HG03439 (cell line): Measurements from ENCODE around the gene VSTM1.
"Not testable (repeated sequence)": the region's sequence is repeated elsewhere in the genome, so short reads cannot be mapped to it uniquely, and the experiment has no call there.

Experiments
- ATAC-seq: cut with Tn5 transposase; IDR thresholded peaks from one replicate; pipeline ENCODE4 v1.9.1; 2021; ENCODE audit warnings: mild to moderate bottlenecking, moderate library complexity; ENCODE audit not compliant: unreplicated experiment

VSTM1 gene

DNA sequence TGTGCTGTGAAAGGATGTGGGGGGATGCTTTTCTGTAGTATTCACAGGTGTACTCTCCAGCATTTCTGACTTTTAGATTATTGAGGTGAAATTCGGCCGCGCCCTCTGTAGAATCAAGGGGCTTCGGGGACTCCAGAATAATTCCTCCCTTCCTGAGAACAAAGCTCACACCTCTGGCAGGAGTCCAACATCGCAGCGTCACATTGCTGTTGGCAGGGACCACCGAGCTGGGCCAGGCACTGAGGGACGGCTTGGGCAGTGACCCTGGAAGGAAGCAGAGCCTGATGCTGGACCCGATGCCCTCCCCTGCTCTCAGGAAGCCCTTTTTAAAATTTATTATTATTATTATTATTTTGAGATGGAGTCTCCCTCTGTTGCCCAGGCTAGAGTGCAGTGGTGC lies 11.2 kb upstream of the VSTM1 start:
- ATAC-seq, result no peak

DNA sequence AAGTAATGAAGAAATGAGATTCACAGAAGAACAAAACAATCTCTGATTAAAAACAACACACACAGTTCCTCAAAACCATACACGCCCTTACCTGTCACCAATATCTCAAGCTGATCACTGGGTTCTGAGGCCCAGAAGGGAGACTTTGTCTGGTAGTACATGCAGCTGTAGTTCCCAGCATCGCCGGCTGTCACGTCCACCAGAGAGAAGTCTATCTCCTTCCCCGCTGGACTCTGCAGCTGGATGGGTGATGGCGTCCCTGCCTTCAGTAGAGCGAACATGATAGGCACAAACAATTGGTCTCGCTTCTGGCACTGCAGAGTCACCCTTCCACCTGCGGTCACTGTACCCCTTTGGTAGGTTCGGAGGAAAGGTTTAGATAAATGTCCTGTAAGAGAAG lies 10.1 kb upstream of the VSTM1 start:
- ATAC-seq, result no peak

DNA sequence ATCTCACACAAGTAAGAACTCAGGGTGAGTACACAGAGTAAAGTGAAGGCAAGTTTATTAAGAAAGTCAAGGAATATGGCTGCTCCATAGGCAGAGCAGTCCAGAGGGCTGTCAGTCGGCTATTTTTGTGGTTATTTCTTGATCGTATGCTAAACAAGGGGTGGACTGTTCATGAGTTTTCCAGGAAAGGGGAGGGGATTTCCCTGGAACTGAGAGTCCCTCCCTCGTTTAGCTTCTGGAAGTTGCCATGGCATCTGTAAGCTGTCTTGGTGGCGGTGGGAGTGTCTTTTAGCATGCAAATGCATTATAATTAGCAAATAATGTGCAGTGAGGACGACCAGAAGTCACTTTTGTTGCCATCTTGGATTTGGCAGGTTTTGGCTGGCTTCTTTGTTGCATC lies 5.8 kb upstream of the VSTM1 start:
- ATAC-seq, result no peak

DNA sequence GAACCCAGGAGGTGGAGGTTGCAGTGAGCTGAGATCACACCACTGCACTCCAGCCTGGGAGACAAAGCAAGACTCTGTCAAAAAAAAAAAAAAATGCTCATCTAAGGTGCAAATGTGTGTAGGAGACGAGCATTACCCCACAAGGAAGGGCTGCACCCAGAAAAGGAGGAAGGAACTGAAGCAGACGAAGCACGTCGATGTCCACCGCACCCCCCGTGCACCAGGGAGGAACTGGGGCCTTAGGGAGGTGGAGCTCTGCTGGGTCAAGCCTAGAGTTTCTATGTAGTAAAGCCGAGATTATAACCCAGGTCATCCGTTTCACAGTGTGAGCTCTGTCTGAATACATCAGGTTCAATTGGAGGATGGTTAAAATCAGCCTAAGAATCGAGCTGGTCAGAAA lies 1.1 kb downstream of the VSTM1 start:
- ATAC-seq, result no peak

DNA sequence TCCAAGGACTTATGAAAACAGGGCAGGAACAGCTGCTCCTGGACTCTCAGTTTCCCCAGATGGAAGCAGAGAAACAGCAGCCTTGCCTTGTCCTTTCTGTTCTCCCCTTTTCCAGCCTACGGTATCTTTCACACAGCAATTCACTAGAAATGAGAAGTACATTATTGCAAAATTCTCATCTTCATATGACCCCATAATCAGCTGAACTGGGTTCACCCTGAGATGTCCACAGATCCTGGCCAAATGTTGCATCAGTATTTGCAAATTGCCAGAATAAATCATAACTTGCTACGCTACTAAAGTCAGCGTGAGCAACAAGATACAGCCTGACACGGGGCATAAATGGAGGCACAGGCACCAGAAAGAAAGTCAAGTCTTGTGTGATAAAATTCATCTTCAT lies 16.1 kb downstream of the VSTM1 start:
- no peak for ATAC-seq

DNA sequence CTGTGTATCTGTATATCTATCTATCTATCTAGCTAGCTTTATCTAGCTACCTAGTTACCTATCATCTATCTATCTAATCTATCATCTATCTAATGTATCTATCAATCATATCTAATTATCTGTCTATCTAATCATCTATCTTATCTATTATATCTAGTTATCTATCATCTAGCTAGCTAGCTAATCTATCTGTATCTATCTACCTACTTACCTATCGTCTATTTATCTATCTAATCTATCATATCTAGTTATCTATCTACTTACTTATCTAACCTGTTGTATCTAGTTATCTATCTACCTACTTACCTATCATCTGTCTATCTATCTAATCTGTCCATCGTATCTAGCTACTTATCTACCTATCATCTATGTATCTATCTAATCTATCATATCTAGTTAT lies 17.9 kb downstream of the VSTM1 start:
- no peak for ATAC-seq

DNA sequence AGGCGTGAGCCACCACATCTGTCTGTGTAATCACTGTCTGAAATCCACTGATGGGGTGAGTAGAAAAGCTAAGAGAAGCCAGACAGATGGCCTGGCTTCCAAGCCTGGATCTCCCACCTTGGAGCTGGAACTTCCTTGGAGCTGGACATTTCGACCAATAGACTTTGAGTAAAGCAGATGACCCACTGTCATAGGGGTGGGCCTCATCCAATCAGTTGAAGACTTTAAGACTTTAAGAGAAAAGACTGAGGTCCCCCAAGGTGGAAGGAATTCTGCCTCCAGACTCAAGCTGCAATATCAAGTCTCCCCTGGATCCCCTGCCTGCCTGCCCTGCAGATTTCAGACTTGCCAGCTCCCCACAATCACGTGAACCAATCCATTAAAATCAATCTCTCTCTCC lies 20.7 kb downstream of the VSTM1 start:
- no peak for ATAC-seq

DNA sequence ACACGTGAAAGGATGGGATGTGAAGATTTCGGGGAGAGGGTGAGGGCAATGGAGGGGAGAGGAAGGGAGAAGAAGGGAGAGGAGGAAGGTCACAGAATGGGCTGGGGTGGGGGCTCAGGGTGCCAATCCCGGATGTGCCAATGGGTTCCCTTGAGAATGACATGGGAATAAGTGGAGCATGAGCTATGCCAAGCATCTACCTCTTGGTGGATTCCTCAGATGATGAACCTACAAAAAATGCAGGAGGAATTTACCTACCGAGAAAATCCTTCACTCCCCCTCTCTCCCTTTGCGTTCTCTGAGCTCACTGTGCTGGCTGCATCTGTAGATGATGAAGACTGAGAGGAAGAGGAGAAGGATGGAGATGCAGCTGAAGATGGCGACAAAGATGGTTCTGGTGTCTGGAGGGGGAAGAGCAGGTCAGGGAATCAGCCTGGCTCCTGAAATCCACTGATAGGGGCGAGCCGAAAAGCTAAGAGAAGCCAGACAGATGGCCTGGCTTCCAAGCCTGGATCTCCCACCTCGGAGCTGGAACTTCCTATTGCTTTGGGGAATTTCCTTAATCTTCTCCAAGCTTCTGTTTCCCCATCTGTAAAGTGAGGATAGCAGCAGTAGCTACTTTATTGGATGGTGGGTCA lies 21.6 kb downstream of the VSTM1 start:
- ATAC-seq, result no peak

DNA sequence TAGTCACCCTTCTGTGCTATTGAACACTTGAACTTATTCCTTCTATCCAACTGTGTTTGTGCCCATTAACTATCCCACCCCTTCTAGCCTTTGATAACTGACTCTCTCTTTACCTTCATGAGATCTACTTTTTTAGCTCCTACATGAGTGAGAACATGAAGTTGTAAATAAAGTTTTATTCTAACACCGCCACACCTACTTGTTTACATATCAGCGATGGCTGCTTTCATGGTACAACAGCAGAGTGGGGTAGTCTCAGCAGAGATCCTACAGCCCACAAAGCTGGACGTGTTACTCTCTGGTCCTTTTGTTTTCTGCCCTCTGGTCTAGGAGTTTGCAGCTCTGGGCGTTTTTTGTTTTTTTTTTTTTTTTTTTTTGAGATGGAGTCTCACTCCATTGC lies 23.7 kb downstream of the VSTM1 start:
- no peak for ATAC-seq

DNA sequence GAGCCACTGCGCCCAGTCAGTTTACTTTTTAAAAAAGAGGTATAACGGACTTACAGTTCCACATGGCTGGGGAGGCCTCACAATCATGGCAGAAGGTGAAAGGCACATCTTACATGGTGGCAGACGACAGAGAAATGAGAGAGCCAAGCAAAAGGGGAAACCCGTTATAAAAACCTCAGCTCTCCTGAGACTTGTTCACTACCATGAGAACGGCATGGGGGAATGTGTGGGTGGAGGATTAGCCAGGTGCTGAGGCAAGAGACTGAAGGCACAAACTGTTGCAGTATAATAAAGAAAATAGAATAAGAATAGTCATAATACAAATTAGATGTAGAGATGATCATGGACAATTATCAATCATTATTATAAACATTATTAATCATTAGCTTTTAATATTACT lies 27.2 kb downstream of the VSTM1 start:
- ATAC-seq, result not testable (repeated sequence)

DNA sequence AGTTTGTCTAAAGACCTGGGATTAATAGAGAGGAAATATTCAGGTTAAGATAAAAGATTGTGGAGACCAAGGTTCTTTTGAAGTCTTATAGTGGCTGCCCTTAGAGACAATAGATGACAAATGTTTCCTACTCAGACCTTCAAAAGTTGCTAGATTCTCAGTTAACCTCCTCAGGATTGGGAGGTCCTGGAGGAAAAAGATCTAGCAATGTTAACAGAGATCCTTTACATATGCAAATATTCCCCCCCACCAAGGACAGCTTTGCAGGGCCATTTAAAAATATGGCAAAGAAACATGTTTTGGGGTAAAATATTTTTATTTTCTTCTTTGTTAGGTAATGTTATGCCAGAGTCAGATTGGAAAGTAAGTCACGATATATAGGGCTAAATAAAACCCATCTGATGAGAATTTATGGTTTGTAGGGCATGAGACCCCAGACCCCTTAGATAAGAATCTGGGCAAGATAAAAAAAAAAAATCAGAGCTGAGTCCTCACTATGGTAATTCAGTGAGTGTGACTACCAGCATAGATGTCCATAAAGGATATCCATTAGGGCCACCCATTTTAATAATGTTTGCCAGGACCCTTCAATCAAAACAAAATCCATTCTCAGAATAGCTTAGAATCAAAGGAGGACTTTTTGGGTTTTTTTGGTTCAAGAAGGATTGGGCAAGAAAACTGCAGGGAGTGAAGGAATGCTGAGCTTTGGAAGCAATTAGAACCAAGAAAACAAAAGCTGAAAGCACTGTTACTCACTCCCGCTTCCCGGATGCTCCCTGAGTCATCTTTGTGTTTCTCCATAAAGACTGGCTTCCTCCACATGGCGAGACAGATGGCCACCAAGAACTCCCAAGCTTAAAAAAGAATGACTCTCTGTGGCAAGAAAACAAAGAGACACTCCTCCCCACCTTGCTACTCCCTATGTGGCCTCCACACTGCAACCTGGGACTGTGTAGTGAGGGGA lies 28.2 kb downstream of the VSTM1 start:
- ATAC-seq, result no peak

DNA sequence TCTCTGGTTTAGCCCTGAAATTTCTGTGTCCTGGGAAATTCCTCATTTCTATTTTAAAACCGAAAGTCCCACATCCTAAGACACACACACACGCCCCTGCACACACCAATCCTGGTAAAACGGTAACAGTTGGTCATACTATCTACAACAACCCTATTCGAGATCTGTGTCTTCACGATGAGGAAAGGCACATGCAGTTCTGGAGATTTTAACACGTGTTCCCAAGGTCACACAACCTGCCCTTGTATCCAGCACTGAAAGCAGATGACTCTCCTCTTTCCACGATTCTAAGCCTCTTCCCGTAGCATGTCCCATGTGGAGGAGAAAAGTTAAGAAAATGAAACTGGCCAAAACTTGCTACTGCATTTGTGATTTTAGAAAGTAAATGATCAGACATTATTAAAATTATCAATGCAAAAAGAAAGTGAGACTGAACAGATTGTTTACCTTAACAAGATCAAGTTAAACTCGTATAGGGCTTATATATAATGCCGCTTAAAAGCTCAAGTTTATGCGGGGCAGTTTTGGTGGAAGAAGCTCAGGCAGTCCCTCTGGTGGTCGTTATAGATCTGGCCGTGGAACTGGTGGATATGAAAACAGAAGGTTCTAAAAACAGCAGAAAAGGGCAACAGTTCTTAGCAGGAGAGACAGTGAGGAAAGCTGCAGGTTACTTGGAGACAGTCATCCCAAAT lies 32.7 kb downstream of the VSTM1 start:
- no peak for ATAC-seq

DNA sequence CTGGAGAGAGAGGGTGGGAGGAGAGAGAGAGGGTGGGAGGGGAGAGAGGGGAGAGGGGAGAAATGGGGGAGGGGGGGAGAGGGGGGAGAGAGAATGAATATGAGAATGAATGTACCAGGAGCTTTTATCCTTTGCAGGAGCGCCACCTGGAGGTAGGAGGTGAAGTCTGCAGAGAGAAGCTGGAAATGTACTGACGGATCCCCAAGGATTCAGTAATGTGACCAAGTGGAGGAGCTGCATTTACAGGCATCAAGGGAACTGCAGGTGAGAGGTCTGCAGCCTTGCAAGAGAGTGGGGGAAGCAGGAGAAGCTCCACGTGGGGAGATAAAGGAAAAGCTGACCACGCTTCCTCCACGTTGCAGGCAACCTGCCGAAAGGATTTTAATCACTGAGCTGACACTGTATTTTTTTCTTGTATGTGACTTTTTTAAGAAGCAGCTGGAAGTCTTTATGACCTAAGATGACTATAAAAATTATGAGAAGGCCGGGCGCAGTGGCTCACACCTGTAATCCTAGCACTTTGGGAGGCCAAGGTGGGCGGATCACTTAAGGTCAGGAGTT lies 33.7 kb downstream of the VSTM1 start:
- ATAC-seq, result no peak

DNA sequence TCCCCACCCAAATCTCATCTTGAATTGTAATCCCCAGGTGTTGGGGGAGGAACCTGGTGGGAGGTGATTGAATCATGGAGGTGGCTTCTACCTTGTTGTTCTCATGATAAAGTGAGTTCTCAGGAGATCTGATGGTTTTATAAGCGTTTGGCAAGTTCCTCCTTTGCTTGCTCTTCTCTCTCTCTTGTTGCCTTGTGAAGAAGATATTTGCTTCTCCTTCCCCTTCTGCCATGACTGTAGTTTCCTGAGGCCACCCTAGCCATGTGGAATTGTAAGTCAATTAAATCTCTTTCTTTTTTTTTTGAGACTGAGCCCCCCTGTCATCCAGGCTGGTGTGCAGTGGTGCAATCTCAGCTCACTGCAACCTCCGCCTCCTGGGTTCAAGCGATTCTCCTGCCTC lies 34.4 kb downstream of the VSTM1 start:
- no peak for ATAC-seq

DNA sequence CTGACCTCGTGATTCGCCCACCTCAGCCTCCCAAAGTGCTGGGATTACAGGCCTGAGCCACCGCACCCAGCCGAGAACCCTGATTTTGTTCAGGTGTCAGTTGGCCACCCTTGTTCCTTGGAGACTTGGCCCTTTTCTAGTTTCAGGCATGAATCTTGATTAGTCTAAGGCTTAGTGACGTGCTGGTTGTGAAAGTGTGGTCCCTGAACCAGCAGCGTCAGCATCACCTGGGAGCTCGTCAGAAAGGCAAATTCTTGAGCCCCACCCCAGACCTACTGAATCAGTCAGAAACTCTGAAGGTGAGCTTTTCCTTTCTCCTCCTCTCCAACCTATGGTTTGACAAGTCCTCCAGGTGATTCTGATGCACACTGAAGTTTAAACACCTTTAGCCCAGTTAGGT lies 37.0 kb downstream of the VSTM1 start:
- no peak for ATAC-seq

DNA sequence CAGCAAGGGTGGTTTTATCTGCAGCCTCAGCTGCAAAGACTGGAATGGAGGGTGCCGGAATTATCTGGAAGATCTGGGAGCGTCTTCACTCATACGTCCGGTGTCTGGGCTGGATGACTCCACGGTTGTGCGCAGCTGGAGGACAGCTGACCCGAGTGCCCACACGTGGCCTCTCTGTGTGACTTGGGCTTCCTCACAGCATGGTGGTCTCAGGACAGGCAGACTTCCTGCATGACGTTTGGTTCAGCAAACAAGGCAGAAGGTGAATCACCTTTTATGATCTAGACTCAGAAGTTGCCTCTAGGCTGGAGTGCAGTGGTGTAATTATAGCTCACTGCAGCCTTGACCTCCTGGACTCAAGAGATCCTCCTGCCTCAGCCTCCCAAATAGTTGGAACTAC lies 39.0 kb downstream of the VSTM1 start:
- ATAC-seq, result no peak

DNA sequence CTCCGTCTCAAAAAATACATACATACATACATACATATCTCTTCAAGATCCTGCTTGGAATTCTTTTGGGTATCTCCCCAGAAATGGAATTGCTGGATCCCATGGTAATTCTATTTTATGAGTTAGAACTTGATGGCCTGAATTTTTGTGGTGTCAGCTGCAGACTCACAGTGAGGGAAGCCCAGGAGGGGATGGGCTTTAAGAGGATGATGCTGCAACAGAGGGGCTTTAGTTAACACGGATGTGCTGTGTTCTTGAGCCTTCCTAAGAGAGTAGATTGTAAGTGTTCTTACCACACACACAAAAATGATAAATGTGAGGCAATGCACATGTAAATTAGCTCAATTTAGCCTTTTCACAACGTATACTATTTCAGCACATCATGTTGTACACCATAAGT lies 40.5 kb downstream of the VSTM1 start:
- no peak for ATAC-seq

DNA sequence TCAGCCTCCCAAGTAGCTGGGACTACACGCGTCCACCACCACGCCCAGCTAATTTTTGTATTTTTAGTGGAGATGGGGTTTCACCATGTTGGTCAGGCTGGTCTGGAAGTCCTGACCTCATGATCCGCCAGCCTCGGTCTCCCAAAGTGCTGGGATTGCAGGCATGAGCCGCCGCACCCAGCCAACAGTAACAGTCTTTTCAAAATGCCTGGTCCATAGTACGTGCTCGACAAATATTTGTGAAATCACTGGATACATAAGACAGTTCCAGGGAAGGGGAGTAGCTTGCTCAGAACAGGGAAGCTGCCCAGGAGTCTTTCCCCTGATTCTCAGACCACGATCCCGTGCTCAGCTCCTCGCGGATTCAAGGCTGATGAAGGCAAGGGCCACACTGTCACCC lies 41.8 kb downstream of the VSTM1 start:
- no peak for ATAC-seq

DNA sequence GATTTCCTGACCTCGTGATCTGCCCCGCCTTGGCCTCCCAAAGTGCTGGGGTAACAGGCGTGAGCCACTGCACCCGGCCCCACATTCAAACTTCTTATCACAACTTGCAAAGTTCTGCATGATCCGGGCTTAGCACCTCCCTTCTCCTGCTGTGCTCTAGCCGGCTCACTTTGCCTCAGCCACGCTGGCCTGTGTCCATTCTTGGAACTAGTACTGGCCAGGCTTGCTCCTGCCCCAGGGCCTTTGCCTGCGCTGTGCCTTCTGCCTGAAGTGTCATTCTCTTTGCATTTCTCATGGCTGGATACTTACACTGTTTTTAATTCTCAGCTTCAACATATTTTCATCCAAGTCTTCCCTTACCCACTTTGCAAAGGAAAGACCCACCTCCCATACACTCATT lies 42.3 kb downstream of the VSTM1 start:
- no peak for ATAC-seq

DNA sequence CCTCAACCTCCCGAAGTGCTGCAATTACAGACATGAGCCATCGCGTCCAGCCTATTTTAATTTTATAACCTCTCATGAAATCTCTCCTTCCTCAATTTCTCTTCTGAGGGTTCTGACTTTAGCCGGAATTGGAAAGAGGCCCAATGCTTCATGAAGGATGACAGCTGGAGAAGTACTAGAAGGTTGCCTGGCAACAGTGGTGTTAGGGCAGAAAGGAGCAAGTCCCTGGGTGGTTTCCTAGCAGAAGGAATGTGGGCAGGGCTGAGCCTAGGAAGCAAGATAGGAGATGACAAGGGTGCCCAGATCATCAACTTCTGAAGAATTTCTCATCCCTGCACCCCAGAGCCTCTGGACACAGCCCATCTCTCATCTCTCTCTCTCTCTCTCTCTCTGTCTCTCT lies 46.4 kb downstream of the VSTM1 start:
- no peak for ATAC-seq

DNA sequence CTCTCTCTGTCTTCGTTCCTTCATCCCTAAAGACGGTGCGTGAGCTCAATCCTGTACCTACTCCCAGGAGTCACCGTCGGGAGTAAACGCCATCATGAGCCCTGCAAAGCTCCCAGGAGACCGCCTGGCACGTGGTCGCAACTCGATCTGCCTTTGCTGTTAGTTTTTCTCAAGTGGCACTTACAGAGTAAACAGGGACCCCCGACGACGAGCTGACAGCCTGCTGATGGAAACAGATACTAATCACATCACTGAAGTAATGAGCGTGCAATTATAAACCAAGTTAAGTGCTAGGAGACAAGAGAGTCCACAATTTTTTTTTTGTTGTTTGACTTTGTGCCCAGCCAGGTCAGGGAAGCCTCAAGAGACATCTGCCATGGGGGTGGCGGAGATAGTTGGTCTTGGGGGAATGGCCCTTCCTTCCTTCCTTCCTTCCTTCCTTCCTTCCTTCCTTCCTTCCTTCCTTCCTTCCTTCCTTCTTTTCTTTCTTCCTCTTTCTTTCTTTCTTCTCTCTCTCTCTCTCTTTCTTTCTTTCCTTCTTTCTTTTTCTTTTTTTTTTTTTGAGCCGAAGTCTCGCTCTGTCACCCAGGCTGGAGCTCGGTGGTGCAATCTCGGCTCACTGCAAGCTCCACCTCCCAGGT lies 48.7 kb downstream of the VSTM1 start:
- no peak for ATAC-seq
